Sigmoid colon (tissue), 7 donors: ENCODE results near the gene CERS3. TPM values are rescaled to one million over a fixed set of nuclear protein-coding genes. Genes with fewer than 3 reads are reported as not detected.

Experiments
- DNase-seq: peaks from one replicate; pipeline ENCODE4 v3.0.0-alpha.2; 2019
- H3K27ac ChIP-seq, 4 donors: fragments of 200-600 bp; sonication (generic); one replicate each; pipeline ENCODE4 v1.5.1; 2016 to 2019; ENCODE audit warnings: mild to moderate bottlenecking in 1 of 4
- H3K27me3 ChIP-seq, 3 donors: fragments of 200-600 bp; sonication (generic); one replicate each; pipeline ENCODE4 v1.5.1; 2019; ENCODE audit warnings: mild to moderate bottlenecking in 1 of 3
- H3K36me3 ChIP-seq, 4 donors: fragments of 200-600 bp; sonication (generic); one replicate each; pipeline ENCODE4 v1.5.1; 2016 to 2019
- H3K4me1 ChIP-seq, 4 donors: fragments of 200-600 bp; sonication (generic); one replicate each; pipeline ENCODE4 v1.5.1; 2017 to 2019
- H3K4me3 ChIP-seq, 4 donors: fragments of 200-600 bp; sonication (generic); one replicate each; pipeline ENCODE4 v1.5.1; 2017 to 2019; ENCODE audit warnings: mild to moderate bottlenecking in 2 of 4, moderate library complexity in 1 of 4
- H3K9me3 ChIP-seq, 4 donors: fragments of 200-600 bp in 3 of 4; sonication (generic) in 3 of 4; one replicate each; pipeline versions ENCODE4 v1.5.1 to v1.6.1; 2013 to 2019
- EP300 ChIP-seq, 4 donors: sonication (generic); formaldehyde crosslinking; IDR thresholded peaks; one replicate each; pipeline ENCODE4 v1.6.1; 2017; ENCODE audit warnings: antibody characterized with exemption in 4 of 4
- POLR2A ChIP-seq, 2 donors: fragments of 450-650 bp; IDR thresholded peaks; one replicate each; pipeline ENCODE4 v1.6.1; 2016; ENCODE audit warnings: antibody characterized with exemption in 2 of 2, mild to moderate bottlenecking in 2 of 2, moderate library complexity in 2 of 2
- POLR2AphosphoS5 ChIP-seq, 4 donors: sonication (generic); formaldehyde crosslinking; IDR thresholded peaks; one replicate each; pipeline ENCODE4 v1.6.1; 2017; ENCODE audit warnings: antibody characterized with exemption in 4 of 4
- WGBS, 2 donors: extraction: QIAGEN DNeasy Blood & Tissue Kit; methylation state at CpG; one replicate each; pipeline ENCODE4 v1.1.7; 2013; 5-methylcytosine and 5-hydroxymethylcytosine counted together
- intact Hi-C: fragments of 100-400 bp; cut with DNase I; formaldehyde crosslinking; loops from one replicate; pipeline ENCODE4 v1.15.1; 2023
- polyA plus RNA-seq, 3 donors: library from polyadenylated mRNA; stranded (reverse); fragments of 200-250 nt; gene quantifications; one replicate each; pipeline ENCODE4 v1.2.3, GENCODE V29; 2013
- total RNA-seq, 4 donors: library from RNA; depleted of rRNA; stranded (reverse); fragments of >200 nt; gene quantifications; one replicate each; pipeline ENCODE4 v1.1.0, GENCODE V29; 2016
- TF ChIP-seq, protein P1 (sequence below), 4 experiments: fragments of 450-650 bp in 3 of 4; fragments of 200-600 bp in 1 of 4; IDR thresholded peaks; one replicate each; pipeline ENCODE4 v1.5.1; 2016 to 2019; ENCODE audit warnings: antibody characterized with exemption in 4 of 4, mild to moderate bottlenecking in 3 of 4, moderate library complexity in 2 of 4
- donor health status: healthy with polysubstance abuse.
- donor health status: Bipolar disorder and iron deficiency.
- donor health status: healthy.

CERS3 gene
- total and polyA plus RNA-seq, 7 donors: 0.20 to 0.49 TPM; not detected in 5

DNA sequence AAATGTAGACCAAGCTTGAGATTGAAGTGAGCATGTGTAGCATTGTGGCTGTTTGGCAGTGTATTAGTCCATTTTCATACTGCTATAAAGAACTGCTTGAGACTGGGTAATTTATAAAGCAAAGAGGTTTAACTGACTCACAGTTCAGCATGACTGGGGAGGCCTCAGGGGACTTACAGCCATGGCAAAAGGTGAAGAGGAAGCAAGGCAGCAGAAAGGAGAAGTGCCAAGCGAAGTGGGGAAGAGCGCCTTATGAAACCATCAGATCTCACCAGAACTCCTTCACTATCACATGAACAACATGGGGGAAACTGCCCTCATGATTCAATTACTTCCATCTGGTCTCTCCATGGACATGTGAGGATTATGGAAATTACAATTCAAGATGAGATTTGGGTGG, 8.6 kb upstream of the CERS3 start:
- H3K27me3 ChIP-seq: no peaks in the 10 kb centered on the region
- TF ChIP-seq POLR2A (IDR thresholded peaks at IDR 0.05): no peak
- DNase-seq: no peak
- H3K4me1 ChIP-seq: no peaks in the 10 kb centered on the region
- H3K36me3 ChIP-seq: no peaks in the 10 kb centered on the region
- H3K9me3 ChIP-seq: no peaks in the 10 kb centered on the region
- WGBS, 2 donors: 42 to 60% methylated on average over 2 of the region's 2 CpGs
- H3K4me3 ChIP-seq: no peak overlapping the region
- H3K27ac ChIP-seq: no peak overlapping the region
- intact Hi-C loops: no loop called here

DNA sequence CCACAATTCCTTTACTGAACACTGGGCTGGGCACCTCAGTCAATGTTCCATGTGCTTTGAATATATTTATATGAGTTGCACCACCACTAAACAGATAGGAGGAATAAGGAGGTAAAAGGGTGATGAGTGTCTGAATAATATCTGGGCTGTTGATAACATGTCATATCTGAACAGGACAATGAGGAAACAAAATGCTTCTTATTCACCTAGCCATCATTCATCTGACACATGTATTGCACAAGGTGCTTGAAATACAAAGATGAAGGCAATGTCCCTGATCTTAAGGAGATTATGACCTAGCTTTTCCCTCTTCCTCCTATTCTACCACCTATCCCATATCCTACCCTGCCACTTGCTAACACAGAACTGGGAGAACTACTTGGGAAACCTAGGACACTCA, 8.0 kb upstream of the CERS3 start:
- DNase-seq: no peak
- Histone ChIP-seq H3K36me3 (no peaks in the 10 kb centered on the region), H3K27me3 (no peaks in the 10 kb centered on the region), H3K4me3 (no peak overlapping the region), H3K9me3 (no peaks in the 10 kb centered on the region), H3K27ac (no peak overlapping the region), H3K4me1 (no peaks in the 10 kb centered on the region)
- intact Hi-C loops: no loop called here
- TF ChIP-seq EP300 (IDR thresholded peaks at IDR 0.05) (no peak), POLR2AphosphoS5 (IDR thresholded peaks at IDR 0.05) (no peak), POLR2A (IDR thresholded peaks at IDR 0.05) (no peak)
- TF ChIP-seq, protein P1, sequence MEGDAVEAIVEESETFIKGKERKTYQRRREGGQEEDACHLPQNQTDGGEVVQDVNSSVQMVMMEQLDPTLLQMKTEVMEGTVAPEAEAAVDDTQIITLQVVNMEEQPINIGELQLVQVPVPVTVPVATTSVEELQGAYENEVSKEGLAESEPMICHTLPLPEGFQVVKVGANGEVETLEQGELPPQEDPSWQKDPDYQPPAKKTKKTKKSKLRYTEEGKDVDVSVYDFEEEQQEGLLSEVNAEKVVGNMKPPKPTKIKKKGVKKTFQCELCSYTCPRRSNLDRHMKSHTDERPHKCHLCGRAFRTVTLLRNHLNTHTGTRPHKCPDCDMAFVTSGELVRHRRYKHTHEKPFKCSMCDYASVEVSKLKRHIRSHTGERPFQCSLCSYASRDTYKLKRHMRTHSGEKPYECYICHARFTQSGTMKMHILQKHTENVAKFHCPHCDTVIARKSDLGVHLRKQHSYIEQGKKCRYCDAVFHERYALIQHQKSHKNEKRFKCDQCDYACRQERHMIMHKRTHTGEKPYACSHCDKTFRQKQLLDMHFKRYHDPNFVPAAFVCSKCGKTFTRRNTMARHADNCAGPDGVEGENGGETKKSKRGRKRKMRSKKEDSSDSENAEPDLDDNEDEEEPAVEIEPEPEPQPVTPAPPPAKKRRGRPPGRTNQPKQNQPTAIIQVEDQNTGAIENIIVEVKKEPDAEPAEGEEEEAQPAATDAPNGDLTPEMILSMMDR (IDR thresholded peaks at IDR 0.05): no peak

DNA sequence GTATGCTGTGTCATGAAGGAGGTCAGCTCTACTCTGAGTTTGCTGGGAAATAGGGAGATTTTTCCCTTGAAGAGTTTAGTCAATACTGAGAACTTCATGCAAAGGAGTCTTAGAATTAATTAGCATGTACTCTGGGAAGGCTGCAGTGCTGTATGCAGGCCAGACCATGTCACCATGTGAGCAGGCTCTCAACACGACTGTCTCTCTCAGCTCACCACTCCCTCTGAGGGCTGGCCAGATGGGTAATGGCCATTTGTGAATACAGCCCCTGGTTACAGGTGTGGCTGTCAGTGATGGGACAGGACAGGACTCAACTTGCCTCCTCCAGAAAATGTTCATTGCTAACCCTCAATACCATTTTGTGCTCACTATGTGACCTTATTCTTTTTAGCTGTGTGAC, 5.1 kb upstream of the CERS3 start:
- Histone ChIP-seq H3K36me3 (no peaks in the 10 kb centered on the region), H3K4me1 (no peaks in the 10 kb centered on the region), H3K9me3 (no peaks in the 10 kb centered on the region), H3K27me3 (no peaks in the 10 kb centered on the region), H3K4me3 (no peak overlapping the region), H3K27ac (no peak overlapping the region)
- DNase-seq: no peak
- no peak for TF ChIP-seq POLR2AphosphoS5 (IDR thresholded peaks at IDR 0.05)
- no peak for TF ChIP-seq POLR2A (IDR thresholded peaks at IDR 0.05)
- no peak for TF ChIP-seq EP300 (IDR thresholded peaks at IDR 0.05)
- TF ChIP-seq, protein P1 (IDR thresholded peaks at IDR 0.05): no peak
- intact Hi-C loops: no loop called here
- 12 to 77% methylated on average over 1 of the region's 1 CpG for WGBS, 2 donors

DNA sequence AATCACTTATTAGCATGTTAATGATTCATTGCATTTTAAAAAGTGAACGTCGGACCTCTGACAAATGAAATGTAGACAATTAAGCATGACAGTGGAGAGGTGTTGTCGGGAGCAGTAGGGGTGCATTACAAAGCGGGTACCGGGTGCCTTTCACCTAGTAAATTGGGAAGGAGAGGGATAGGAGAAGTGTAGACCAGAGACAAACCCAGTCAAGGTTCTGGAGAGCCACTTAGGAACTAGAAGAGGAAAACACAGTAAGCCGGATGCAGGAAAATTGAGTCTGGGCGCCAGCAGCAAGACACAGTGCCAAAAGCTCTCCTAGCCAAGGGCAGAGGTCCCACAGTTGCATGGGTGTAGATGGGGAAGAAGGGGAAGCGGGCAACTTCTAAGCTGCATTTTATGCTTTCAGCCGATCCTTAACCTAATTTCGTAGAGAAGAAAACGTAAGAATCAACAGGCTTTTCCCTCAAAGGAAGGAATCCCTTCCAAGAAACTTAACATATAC, 3.1 kb upstream of the CERS3 start:
- intact Hi-C loops: no loop called here

DNA sequence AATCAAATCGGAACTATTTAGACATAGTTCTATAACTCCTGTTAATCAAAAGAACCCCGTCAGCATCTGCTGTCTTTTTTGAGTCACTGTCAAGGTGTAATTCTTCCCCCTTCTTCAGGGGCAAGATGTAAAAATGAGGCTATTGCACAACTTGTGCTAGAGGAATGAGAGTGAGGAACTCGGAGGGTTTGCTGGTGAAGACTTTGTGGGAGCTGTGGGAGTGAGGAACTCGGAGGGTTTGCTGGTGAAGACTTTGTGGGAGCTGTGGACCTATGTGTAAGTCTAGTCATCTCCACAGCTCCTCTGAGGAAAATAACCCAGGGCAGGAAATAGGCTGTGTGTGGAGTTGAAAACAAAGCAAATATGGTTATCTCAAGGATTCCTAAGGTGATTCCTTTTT, 2.5 kb upstream of the CERS3 start:
- DNase-seq: no peak
- H3K4me1 ChIP-seq: peaks cover 0 to 8% (median 2%) of the 10 kb centered on the region in 4 donors
- TF ChIP-seq POLR2AphosphoS5 (IDR thresholded peaks at IDR 0.05) (no peak), POLR2A (IDR thresholded peaks at IDR 0.05) (no peak), EP300 (IDR thresholded peaks at IDR 0.05) (no peak)
- TF ChIP-seq, protein P1 (IDR thresholded peaks at IDR 0.05): no peak
- H3K27me3 ChIP-seq: no peaks in the 10 kb centered on the region
- WGBS, 2 donors: 78 to 79% methylated on average over 4 of the region's 4 CpGs
- no peaks in the 10 kb centered on the region for H3K36me3 ChIP-seq
- intact Hi-C loops: no loop called here
- no peak overlapping the region for H3K4me3 ChIP-seq
- H3K27ac ChIP-seq: no peak overlapping the region
- H3K9me3 ChIP-seq: no peaks in the 10 kb centered on the region

More for the DNA sequence above, 3.1 kb upstream of the CERS3 start:
- TF ChIP-seq, protein P1 (IDR thresholded peaks at IDR 0.05): no peak
- TF ChIP-seq POLR2A (IDR thresholded peaks at IDR 0.05): no peak
- TF ChIP-seq POLR2AphosphoS5 (IDR thresholded peaks at IDR 0.05): no peak
- DNase-seq: no peak
- Histone ChIP-seq H3K27me3 (no peaks in the 10 kb centered on the region), H3K9me3 (no peaks in the 10 kb centered on the region), H3K4me3 (no peak overlapping the region), H3K4me1 (peaks cover 0 to 2% (median 0%) of the 10 kb centered on the region in 4 donors), H3K27ac (no peak overlapping the region), H3K36me3 (no peaks in the 10 kb centered on the region)
- WGBS, 2 donors: 78 to 79% methylated on average over 11 of the region's 11 CpGs
